GM12873 (cell line): Measurements from ENCODE around the gene IFNGR1.

ENCODE experiments used
- CTCF ChIP-seq: IDR thresholded peaks from 2 replicates; pipeline ENCODE4 v1.5.1; 2012; ENCODE audit warnings: low read depth, mild to moderate bottlenecking, moderate library complexity, low read length, control low read depth; ENCODE audit not compliant: insufficient read depth; ENCODE audit errors: missing control alignments

The IFNGR1 gene

GRCh38 chr6:137246791-137247202, 27.6 kb upstream of the IFNGR1 start:
- TF ChIP-seq CTCF = no peak

- TF ChIP-seq CTCF = no peak
Observed at GRCh38 chr6:137246164-137246563, 27.0 kb upstream of the IFNGR1 start.

- TF ChIP-seq CTCF = no peak
Observed at GRCh38 chr6:137241481-137242038, 22.4 kb upstream of the IFNGR1 start.

- no peak for TF ChIP-seq CTCF
Observed at GRCh38 chr6:137240168-137240567, 21.0 kb upstream of the IFNGR1 start.

GRCh38 chr6:137237413-137238170, 18.4 kb upstream of the IFNGR1 start:
- TF ChIP-seq CTCF = no peak

GRCh38 chr6:137236581-137237355, 17.6 kb upstream of the IFNGR1 start:
- TF ChIP-seq CTCF = no peak

- TF ChIP-seq CTCF = no peak
Observed at GRCh38 chr6:137235686-137236085, 16.5 kb upstream of the IFNGR1 start.
